Thyroid gland (tissue), 4 donors: Measurements from ENCODE around the gene MBD6. TPM values are rescaled to one million over a fixed set of nuclear protein-coding genes. Genes with fewer than 3 reads are reported as not detected.

Source experiments
- DNase-seq, 2 donors: peaks; one replicate each; pipeline ENCODE4 v3.0.0-alpha.2; 2019
- H3K27ac ChIP-seq, 3 donors: fragments of 200-600 bp; sonication (generic); 1 replicate in 2 of 3; 2 replicates in 1 of 3; pipeline ENCODE4 v1.5.1; 2016 to 2019; ENCODE audit warnings: mild to moderate bottlenecking in 1 of 3, moderate library complexity in 1 of 3
- H3K27me3 ChIP-seq: fragments of 200-600 bp; sonication (generic); one replicate; pipeline ENCODE4 v1.5.1; 2019
- H3K36me3 ChIP-seq, 2 donors: fragments of 200-600 bp; sonication (generic); one replicate each; pipeline ENCODE4 v1.5.1; 2016 to 2019
- H3K4me1 ChIP-seq, 2 donors: fragments of 200-600 bp; sonication (generic); one replicate each; pipeline ENCODE4 v1.5.1; 2017 to 2019
- H3K4me3 ChIP-seq, 3 donors: fragments of 200-600 bp; sonication (generic); replicated peaks in 1 of 3; 1 replicate in 2 of 3; 2 replicates in 1 of 3; pipeline ENCODE4 v1.5.1; 2016; ENCODE audit warnings: mild to moderate bottlenecking in 1 of 3
- H3K9me3 ChIP-seq: fragments of 200-600 bp; sonication (generic); one replicate; pipeline ENCODE4 v1.5.1; 2017
- CTCF ChIP-seq, 6 experiments: fragments of 200-600 bp in 3 of 6; fragments of 450-650 bp in 3 of 6; sonication (generic) in 3 of 6; IDR thresholded peaks; one replicate each; pipeline ENCODE4 v1.5.1; 2016 to 2019; ENCODE audit warnings: antibody characterized with exemption in 6 of 6, mild to moderate bottlenecking in 2 of 6, inconsistent platforms in 1 of 6, moderate library complexity in 1 of 6
- POLR2A ChIP-seq, 2 donors: fragments of 450-650 bp; IDR thresholded peaks; one replicate each; pipeline ENCODE4 v1.6.1; 2017; ENCODE audit warnings: antibody characterized with exemption in 2 of 2, mild to moderate bottlenecking in 2 of 2, moderate library complexity in 1 of 2
- WGBS, 2 donors: methylation state at CpG; one replicate each; pipeline ENCODE4 v1.1.5; 2017; 5-methylcytosine and 5-hydroxymethylcytosine counted together
- intact Hi-C: fragments of 100-400 bp; cut with DNase I; formaldehyde crosslinking; loops from one replicate; pipeline ENCODE4 v1.15.1; 2023
- total RNA-seq, 4 donors: library from RNA; depleted of rRNA; stranded (reverse); fragments of >200 nt; gene quantifications; one replicate each; pipeline ENCODE4 v1.2.3, GENCODE V29; 2016

The MBD6 gene
- total RNA-seq, 4 donors from 2014 or later = 18.9 to 59.7 (median 51.9) TPM

GRCh38 chr12:57521525-57522010 lies 1.1 kb upstream of the MBD6 start:
- Histone ChIP-seq H3K4me1 (peaks cover 46 to 64% of the 10 kb centered on the region in 2 donors), H3K9me3 (no peaks in the 10 kb centered on the region), H3K27ac (peak overlapping the region; percentile 98 to 100 (median 99)), H3K27me3 (no peaks in the 10 kb centered on the region), H3K4me3 (peak overlapping the region in 1 of 3 donors; percentile 69), H3K36me3 (peaks cover 21 to 24% of the 10 kb centered on the region in 2 donors)
- intact Hi-C loops = no loop called here
- no peak for TF ChIP-seq CTCF (IDR thresholded peaks at IDR 0.05)
- no peak for TF ChIP-seq POLR2A (IDR thresholded peaks at IDR 0.05)
- DNase-seq = peak; percentile 54 to 59
- 37 to 38% methylated on average over 17 of the region's 17 CpGs for WGBS, 2 donors

- Histone ChIP-seq H3K4me3 (peak overlapping the region in 2 of 3 donors; percentile 69 to 73), H3K9me3 (no peaks in the 10 kb centered on the region), H3K36me3 (peaks cover 24 to 29% of the 10 kb centered on the region in 2 donors), H3K27ac (peak overlapping the region; percentile 93 to 99 (median 98)), H3K27me3 (no peaks in the 10 kb centered on the region), H3K4me1 (peaks cover 41 to 51% of the 10 kb centered on the region in 2 donors)
- peak; percentile 53 to 71 for DNase-seq
- intact Hi-C loops = no loop called here
- no peak for TF ChIP-seq POLR2A (IDR thresholded peaks at IDR 0.05)
- no peak for TF ChIP-seq CTCF (IDR thresholded peaks at IDR 0.05)
- WGBS, 2 donors = 0 to 3% methylated on average over 8 to 15 of the region's 38 CpGs
Observed at GRCh38 chr12:57522887-57523705, 472 bp downstream of the MBD6 start.

- no peak for DNase-seq
- intact Hi-C loops = no loop called here
- no peaks in the 10 kb centered on the region for H3K9me3 ChIP-seq
- no peaks in the 10 kb centered on the region for H3K27me3 ChIP-seq
- H3K4me1 ChIP-seq = peaks cover 32 to 43% of the 10 kb centered on the region in 2 donors
- peaks cover 32 to 37% of the 10 kb centered on the region in 2 donors for H3K36me3 ChIP-seq
- H3K4me3 ChIP-seq = peak overlapping the region in 2 of 3 donors; percentile 69 to 73
- 66 to 76% methylated on average over 14 of the region's 14 CpGs for WGBS, 2 donors
- TF ChIP-seq POLR2A (IDR thresholded peaks at IDR 0.05) (no peak), CTCF (IDR thresholded peaks at IDR 0.05) (no peak)
- peak overlapping the region; percentile 93 to 99 (median 98) for H3K27ac ChIP-seq
Observed at GRCh38 chr12:57523706-57524614, 1.3 kb downstream of the MBD6 start.

GRCh38 chr12:57524814-57525614 lies 2.4 kb downstream of the MBD6 start:
- H3K36me3 ChIP-seq = peaks cover 42 to 45% of the 10 kb centered on the region in 2 donors
- H3K27ac ChIP-seq = peak overlapping the region in 1 of 3 donors; percentile 99
- no peaks in the 10 kb centered on the region for H3K9me3 ChIP-seq
- no peaks in the 10 kb centered on the region for H3K27me3 ChIP-seq
- H3K4me1 ChIP-seq = peaks cover 29 to 38% of the 10 kb centered on the region in 2 donors
- no peak overlapping the region for H3K4me3 ChIP-seq
- DNase-seq = no peak
- WGBS, 2 donors = 66 to 68% methylated on average over 11 of the region's 11 CpGs
- no peak for TF ChIP-seq POLR2A (IDR thresholded peaks at IDR 0.05)
- TF ChIP-seq CTCF (IDR thresholded peaks at IDR 0.05) = no peak
- intact Hi-C loops = no loop called here
